HepG2 (cell line): ENCODE measurements around the gene THPO. TPM values are rescaled to one million over a fixed set of nuclear protein-coding genes. Genes with fewer than 3 reads are reported as not detected.

Experiments used
- ATAC-seq: fragments of 200-7000 bp; cut with Tn5 transposase; 3 replicates; pipeline ENCODE4 v1.9.1; 2020; ENCODE audit warnings: mild to moderate bottlenecking, moderate library complexity
- BruUV-seq: library from RNA; stranded (reverse); fragments of 400-500 nt; replicated peaks from 2 replicates; lab custom pipeline; 2021; lab: Mats Ljungman, UMichigan
- CTCF ChIA-PET: fragments of 300-600 bp; formaldehyde crosslinking; extraction: SDS; loops from one replicate; lab custom pipeline; 2021; ENCODE audit warnings: low total read pairs, inconsistent platforms, low intra/inter-chr PET ratio; lab: Yijun Ruan, JAX
- POLR2A ChIA-PET: fragments of 350-600 bp; sonication (Branson Sonifier 250); formaldehyde crosslinking; loops from one replicate; lab custom pipeline; 2020; ENCODE audit warnings: antibody characterized with exemption, inconsistent platforms; lab: Yijun Ruan, JAX
- DNase-seq: peaks from one replicate; pipeline ENCODE4 v3.0.0-alpha.2; 2015; ENCODE audit warnings: low spot score
- FAIRE-seq: peaks from 3 replicates; lab custom pipeline; 2011; peaks lifted over from hg19 to GRCh38; lab: Jason Lieb, UNC
- H2AFZ ChIP-seq: one replicate; pipeline ENCODE4 v1.6.1; 2011; ENCODE audit warnings: low read length, inconsistent platforms
- H3K27ac ChIP-seq: fragments of 300-600 bp; 3 replicates; pipeline ENCODE4 v1.8.0; 2011; ENCODE audit warnings: mixed run types, mild to moderate bottlenecking, mixed read lengths, low read length, inconsistent platforms; ENCODE audit not compliant: insufficient read depth; ENCODE audit errors: extremely low read length
- H3K27me3 ChIP-seq, 2 experiments: fragments of 200-600 bp in 1 of 2; 2 replicates in 1 of 2; 3 replicates in 1 of 2; pipeline versions ENCODE4 v1.6.0 to v1.8.0; 2011; ENCODE audit warnings: low read length in 2 of 2, mild to moderate bottlenecking in 2 of 2, moderate library complexity in 2 of 2, inconsistent platforms in 1 of 2; ENCODE audit not compliant: insufficient read depth in 2 of 2, control insufficient read depth in 1 of 2
- H3K36me3 ChIP-seq, 2 experiments: fragments of 200-600 bp in 1 of 2; replicated peaks in 1 of 2; 2 replicates in 1 of 2; 3 replicates in 1 of 2; pipeline versions ENCODE4 v1.5.1 to v1.8.0; 2011; ENCODE audit warnings: low read length in 2 of 2, inconsistent platforms in 1 of 2; ENCODE audit not compliant: insufficient read depth in 2 of 2, control insufficient read depth in 1 of 2
- H3K4me1 ChIP-seq: 2 replicates; pipeline ENCODE4 v1.5.1; 2012; ENCODE audit warnings: low read length, inconsistent platforms; ENCODE audit not compliant: insufficient read depth
- H3K4me2 ChIP-seq: 2 replicates; pipeline ENCODE4 v1.6.0; 2011; ENCODE audit warnings: low read depth, low read length, inconsistent platforms
- H3K4me3 ChIP-seq, 3 experiments: fragments of 200-600 bp in 1 of 3; sonication (generic), shearing (Covaris generic) in 1 of 3; replicated peaks in 1 of 3; 2 replicates each; pipeline ENCODE4 v1.5.1; 2011 to 2016; ENCODE audit warnings: low read length in 3 of 3, inconsistent platforms in 2 of 3, low read depth in 2 of 3, mild to moderate bottlenecking in 2 of 3, control low read depth in 1 of 3, mixed read lengths in 1 of 3; ENCODE audit not compliant: insufficient read depth in 1 of 3
- H3K79me2 ChIP-seq: one replicate; pipeline ENCODE4 v1.6.1; 2011; ENCODE audit warnings: low read length, inconsistent platforms; ENCODE audit not compliant: insufficient read depth
- H3K9ac ChIP-seq: 2 replicates; pipeline ENCODE4 v1.6.0; 2011; ENCODE audit warnings: mild to moderate bottlenecking, low read depth, low read length, inconsistent platforms; ENCODE audit not compliant: insufficient read depth
- H3K9me3 ChIP-seq: 2 replicates; pipeline ENCODE4 v1.5.1; 2012; ENCODE audit warnings: mild to moderate bottlenecking, low read length
- H4K20me1 ChIP-seq: 2 replicates; pipeline ENCODE4 v1.6.0; 2011; ENCODE audit warnings: inconsistent platforms, mild to moderate bottlenecking, low read length, moderate library complexity; ENCODE audit not compliant: insufficient read depth
- FOSL2 ChIP-seq: sonication (generic); formaldehyde crosslinking; IDR thresholded peaks from 2 replicates; pipeline ENCODE4 v1.4.0; 2020; ENCODE audit warnings: missing genetic modification reagents
- KDM3A ChIP-seq: IDR thresholded peaks from 2 replicates; pipeline ENCODE4 v1.6.1; 2018; ENCODE audit warnings: low read depth, missing compliant biosample characterization
- LCORL ChIP-seq, 2 experiments: fragments of 450-650 bp in 1 of 2; sonication (generic) in 1 of 2; formaldehyde crosslinking in 1 of 2; IDR thresholded peaks; 2 replicates each; pipeline versions ENCODE4 v1.5.0 to v1.6.1; 2017 to 2020; ENCODE audit warnings: antibody characterized with exemption in 1 of 2, missing genetic modification reagents in 1 of 2
- NR2F6 ChIP-seq, 2 experiments: IDR thresholded peaks; 2 replicates each; pipeline ENCODE4 v1.6.1; 2016; ENCODE audit warnings: antibody characterized with exemption in 1 of 2, mild to moderate bottlenecking in 1 of 2
- PATZ1 ChIP-seq: sonication (generic); formaldehyde crosslinking; IDR thresholded peaks from 2 replicates; pipeline ENCODE4 v1.4.0; 2020; ENCODE audit warnings: missing genetic modification reagents
- POLR2A ChIP-seq, 2 experiments: IDR thresholded peaks; 2 replicates each; pipeline ENCODE4 v1.6.1; 2011; ENCODE audit warnings: low read depth in 2 of 2, low read length in 2 of 2, mild to moderate bottlenecking in 1 of 2, moderate library complexity in 1 of 2; ENCODE audit not compliant: insufficient read depth in 1 of 2
- RAD21 ChIP-seq: fragments of 450-650 bp; formaldehyde crosslinking; IDR thresholded peaks from 2 replicates; pipeline ENCODE4 v1.5.0; 2020; ENCODE audit warnings: mild to moderate bottlenecking
- RBM22 ChIP-seq: fragments of 200-400 bp; formaldehyde crosslinking; optimal IDR thresholded peaks from 2 replicates; pipeline ENCODE3; 2017; ENCODE audit warnings: mild to moderate bottlenecking, low read length, moderate library complexity
- SAP130 ChIP-seq: IDR thresholded peaks from 2 replicates; pipeline ENCODE4 v1.6.1; 2016; ENCODE audit warnings: low read depth
- TARDBP ChIP-seq: sonication (generic); formaldehyde crosslinking; IDR thresholded peaks from 2 replicates; pipeline ENCODE4 v1.8.0; 2022; ENCODE audit warnings: mild to moderate bottlenecking, missing genetic modification reagents
- TGIF2 ChIP-seq: IDR thresholded peaks from 2 replicates; pipeline ENCODE4 v1.6.1; 2016; ENCODE audit warnings: control low read depth, missing compliant biosample characterization
- TOPORS ChIP-seq: sonication (generic); formaldehyde crosslinking; IDR thresholded peaks from 2 replicates; pipeline ENCODE4 v1.8.0; 2023; ENCODE audit warnings: mild to moderate bottlenecking, missing genetic modification reagents
- ZNF274 ChIP-seq: sonication (generic); formaldehyde crosslinking; IDR thresholded peaks from 2 replicates; pipeline ENCODE4 v1.5.1; 2020; ENCODE audit warnings: mild to moderate bottlenecking, missing genetic modification reagents
- ZNF598 ChIP-seq: sonication (generic); formaldehyde crosslinking; IDR thresholded peaks from 2 replicates; pipeline ENCODE4 v1.5.1; 2020; ENCODE audit warnings: mild to moderate bottlenecking, missing genetic modification reagents, borderline replicate concordance
- ZNF83 ChIP-seq: sonication (generic); formaldehyde crosslinking; IDR thresholded peaks from 2 replicates; pipeline ENCODE4 v1.4.0; 2020; ENCODE audit warnings: missing genetic modification reagents, mild to moderate bottlenecking, borderline replicate concordance
- ZZZ3 ChIP-seq: sonication (generic); formaldehyde crosslinking; IDR thresholded peaks from 2 replicates; pipeline ENCODE4 v1.4.0; 2020; ENCODE audit warnings: missing genetic modification reagents, mild to moderate bottlenecking, borderline replicate concordance
- WGBS: methylation state at CpG from one replicate; pipeline ENCODE4 v1.1.6; 2017; ENCODE audit warnings: low lambda C conversion rate; 5-methylcytosine and 5-hydroxymethylcytosine counted together
- in situ Hi-C: cut with HindIII; loops from 2 replicates; pipeline ENCODE4 v1.10.0; 2017; ENCODE audit warnings: low pct_unique_long_range_greater_than_20kb; ENCODE audit not compliant: extremely low pct_ligation_motif_present
- intact Hi-C: fragments of 100-400 bp; cut with micrococcal nuclease; formaldehyde crosslinking; loops from one replicate; pipeline ENCODE4 v1.10.0; 2022; ENCODE audit not compliant: unreplicated experiment
- polyA plus RNA-seq, 8 experiments: library from polyadenylated mRNA; depleted of rRNA in 3 of 8; stranded (reverse) in 7 of 8; unstranded in 1 of 8; fragments of >200 nt; fragmentation: Illumina TruSeq in 4 of 8; extraction: Trizol in 4 of 8; gene quantifications; 2 replicates each; pipeline versions ENCODE4 v1.2.1 to v1.2.3, GENCODE V29; 2011 to 2016; ENCODE audit warnings: low read depth in 4 of 8, missing spikeins in 1 of 8, mixed read lengths in 1 of 8; ENCODE audit not compliant: insufficient read depth in 1 of 8
- total RNA-seq, 5 experiments: library from RNA; depleted of rRNA; stranded (reverse); fragments of >200 nt; fragmentation: Illumina TruSeq; extraction: Trizol; gene quantifications; 2 replicates each; pipeline ENCODE4 v1.2.3, GENCODE V29; 2016; ENCODE audit warnings: low read depth in 1 of 5
- TF ChIP-seq, protein P1 (sequence below): IDR thresholded peaks from 2 replicates; pipeline ENCODE4 v1.6.1; 2018; ENCODE audit warnings: missing genetic modification reagents, mild to moderate bottlenecking, missing compliant biosample characterization
- TF ChIP-seq, protein P2 (sequence below): sonication (generic); formaldehyde crosslinking; IDR thresholded peaks from 2 replicates; pipeline ENCODE4 v1.4.0; 2020; ENCODE audit warnings: missing genetic modification reagents, low read depth, mild to moderate bottlenecking, borderline replicate concordance
- TF ChIP-seq, protein P3 (sequence below): sonication (generic); formaldehyde crosslinking; IDR thresholded peaks from 2 replicates; pipeline ENCODE4 v1.4.0; 2020; ENCODE audit warnings: mild to moderate bottlenecking, missing genetic modification reagents, borderline replicate concordance

Gene THPO
- total and polyA plus RNA-seq, 2 of the 13 experiments (the other 11 are each of a cell fraction or from before 2014, with no cell fraction given) = 2.8 to 4.8 TPM

GRCh38 chr3:184371570-184372018 lies 6.4 kb downstream of the THPO start:
- peak; percentile 92 for ATAC-seq
- H3K4me2 ChIP-seq = no peak overlapping the region
- WGBS = 59% methylated on average over 5 of the region's 5 CpGs
- no peak overlapping the region for H2AFZ ChIP-seq
- no peak overlapping the region for H3K4me3 ChIP-seq
- peaks cover 30% of the 10 kb centered on the region for H3K4me1 ChIP-seq
- peak overlapping the region; percentile 18 for H3K27ac ChIP-seq
- H3K27me3 ChIP-seq = no peaks in the 10 kb centered on the region
- H4K20me1 ChIP-seq = peaks cover 13% of the 10 kb centered on the region
- intact Hi-C loops = loop anchor here (1.0 to 5.0 kb wide), 5 partner anchors 45 to 1204 kb away; no protein-coding TSS in a partner anchor
- DNase-seq = peak; percentile 84
- ChIA-PET CTCF (interaction anchor here (0.7 to 2.3 kb wide), 7 partner anchors 18 to 172 kb away, joined by 3 to 20 read pairs (median 7); no protein-coding TSS in a partner anchor), POLR2A (interaction anchor here (0.6 to 3.5 kb wide), 10 partner anchors 9 to 170 kb away, joined by 3 to 21 read pairs (median 5); partner anchors contain the start of genes CLCN2 and POLR2H)
- no peaks in the 10 kb centered on the region for H3K9me3 ChIP-seq
- H3K36me3 ChIP-seq = peaks cover 17 to 57% of the 10 kb centered on the region in 2 experiments
- no peak overlapping the region for H3K9ac ChIP-seq
- H3K79me2 ChIP-seq = peaks cover under 1% of the 10 kb centered on the region
- in situ Hi-C loops = loop anchor here (10.0 kb wide), 2 partner anchors 93 to 143 kb away; no protein-coding TSS in a partner anchor
- no TSS peak for BruUV-seq
- FAIRE-seq = peak; percentile 93
- TF ChIP-seq, protein P1, sequence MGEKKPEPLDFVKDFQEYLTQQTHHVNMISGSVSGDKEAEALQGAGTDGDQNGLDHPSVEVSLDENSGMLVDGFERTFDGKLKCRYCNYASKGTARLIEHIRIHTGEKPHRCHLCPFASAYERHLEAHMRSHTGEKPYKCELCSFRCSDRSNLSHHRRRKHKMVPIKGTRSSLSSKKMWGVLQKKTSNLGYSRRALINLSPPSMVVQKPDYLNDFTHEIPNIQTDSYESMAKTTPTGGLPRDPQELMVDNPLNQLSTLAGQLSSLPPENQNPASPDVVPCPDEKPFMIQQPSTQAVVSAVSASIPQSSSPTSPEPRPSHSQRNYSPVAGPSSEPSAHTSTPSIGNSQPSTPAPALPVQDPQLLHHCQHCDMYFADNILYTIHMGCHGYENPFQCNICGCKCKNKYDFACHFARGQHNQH = peak; percentile 47; the same call in 1 of the 2 replicates
- TF ChIP-seq, protein P2, sequence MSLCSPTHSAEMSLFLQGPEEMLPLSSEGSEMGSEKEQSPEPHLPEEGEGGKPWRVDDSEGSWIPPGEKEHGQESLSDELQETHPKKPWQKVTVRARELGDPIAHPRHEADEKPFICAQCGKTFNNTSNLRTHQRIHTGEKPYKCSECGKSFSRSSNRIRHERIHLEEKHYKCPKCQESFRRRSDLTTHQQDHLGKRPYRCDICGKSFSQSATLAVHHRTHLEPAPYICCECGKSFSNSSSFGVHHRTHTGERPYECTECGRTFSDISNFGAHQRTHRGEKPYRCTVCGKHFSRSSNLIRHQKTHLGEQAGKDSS (CRISPR knock-in tag) = peak; percentile 25; the same call in 1 of the 2 replicates
- TF ChIP-seq TOPORS = peak; percentile 41; the same call in 1 of the 2 replicates
- peak; percentile 98 for TF ChIP-seq RAD21 (CRISPR knock-in tag)
- TF ChIP-seq ZNF598 = peak; percentile 81; the same call in 1 of the 2 replicates
- TF ChIP-seq ZNF274 (CRISPR knock-in tag) = 0 out of 2 replicates have a peak, but pooled peaks have one; percentile 60
- TF ChIP-seq SAP130 = peak; percentile 78
- TF ChIP-seq TGIF2 (CRISPR knock-in tag) = peak; percentile 91
- TF ChIP-seq PATZ1 (CRISPR knock-in tag) = peak; percentile 47
- TF ChIP-seq ZNF83 (CRISPR knock-in tag) = 0 out of 2 replicates have a peak, but pooled peaks have one; percentile 66
- TF ChIP-seq, protein P3, sequence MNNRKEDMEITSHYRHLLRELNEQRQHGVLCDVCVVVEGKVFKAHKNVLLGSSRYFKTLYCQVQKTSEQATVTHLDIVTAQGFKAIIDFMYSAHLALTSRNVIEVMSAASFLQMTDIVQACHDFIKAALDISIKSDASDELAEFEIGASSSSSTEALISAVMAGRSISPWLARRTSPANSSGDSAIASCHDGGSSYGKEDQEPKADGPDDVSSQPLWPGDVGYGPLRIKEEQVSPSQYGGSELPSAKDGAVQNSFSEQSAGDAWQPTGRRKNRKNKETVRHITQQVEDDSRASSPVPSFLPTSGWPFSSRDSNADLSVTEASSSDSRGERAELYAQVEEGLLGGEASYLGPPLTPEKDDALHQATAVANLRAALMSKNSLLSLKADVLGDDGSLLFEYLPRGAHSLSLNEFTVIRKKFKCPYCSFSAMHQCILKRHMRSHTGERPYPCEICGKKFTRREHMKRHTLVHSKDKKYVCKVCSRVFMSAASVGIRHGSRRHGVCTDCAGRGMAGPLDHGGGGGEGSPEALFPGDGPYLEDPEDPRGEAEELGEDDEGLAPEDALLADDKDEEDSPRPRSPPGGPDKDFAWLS (CRISPR knock-in tag) = no peak
- TF ChIP-seq FOSL2 (CRISPR knock-in tag) = peak; percentile 78
- peak; percentile 74; the same call in 1 of the 2 replicates for TF ChIP-seq KDM3A (CRISPR knock-in tag)
- peak; percentile 69 for TF ChIP-seq TARDBP (CRISPR knock-in tag)
- no peak for TF ChIP-seq LCORL (IDR thresholded peaks at IDR 0.05)
- TF ChIP-seq LCORL (CRISPR knock-in tag; IDR thresholded peaks at IDR 0.05) = 0 out of 2 replicates have a peak, but pooled peaks have one; percentile 20
- TF ChIP-seq NR2F6 (IDR thresholded peaks at IDR 0.05) = no peak; the same call in 1 of the 2 replicates
- peak; percentile 54; the same call in 1 of the 2 replicates for TF ChIP-seq NR2F6 (CRISPR knock-in tag; IDR thresholded peaks at IDR 0.05)
- no peak for TF ChIP-seq RBM22
- TF ChIP-seq ZZZ3 (CRISPR knock-in tag) = no peak
- peak in 1 of 2 experiments; percentile 49; a peak in 1 of 4 replicates for TF ChIP-seq POLR2A (IDR thresholded peaks at IDR 0.05; ENCODE audit: insufficient read depth in 1 of 2, low read depth in 2 of 2, low read length in 2 of 2)
